GM12875 (cell line): ENCODE data around the gene NAV1.

Source experiments
- H3K4me3 ChIP-seq: one replicate; pipeline ENCODE4 v1.5.1; 2011; ENCODE audit warnings: low read depth, low read length, control low read depth
- CTCF ChIP-seq: IDR thresholded peaks from 2 replicates; pipeline ENCODE4 v1.5.1; 2011; ENCODE audit warnings: low read depth, mild to moderate bottlenecking, control low read depth, inconsistent platforms, low read length, moderate library complexity, borderline replicate concordance; ENCODE audit not compliant: insufficient read depth

The NAV1 gene

GRCh38 chr1:201504179-201504631, 34.7 kb upstream of the NAV1 start:
- no peak for TF ChIP-seq CTCF

GRCh38 chr1:201504799-201505502, 34.0 kb upstream of the NAV1 start:
- no peak for TF ChIP-seq CTCF

More at GRCh38 chr1:201504179-201504631, 34.7 kb upstream of the NAV1 start:
- H3K4me3 ChIP-seq = no peak overlapping the region

GRCh38 chr1:201505503-201505890, 33.4 kb upstream of the NAV1 start:
- no peak overlapping the region for H3K4me3 ChIP-seq
- no peak for TF ChIP-seq CTCF

More at GRCh38 chr1:201504799-201505502, 34.0 kb upstream of the NAV1 start:
- no peak overlapping the region for H3K4me3 ChIP-seq

- no peak for TF ChIP-seq CTCF
- H3K4me3 ChIP-seq = peak overlapping the region; percentile 67
Measured at GRCh38 chr1:201506092-201506491, 32.8 kb upstream of the NAV1 start.

- peak within 1 kb of the TSS; percentile 67 for H3K4me3 ChIP-seq
- no peak for TF ChIP-seq CTCF
Measured at GRCh38 chr1:201506557-201507359, 32.2 kb upstream of the NAV1 start, which contains the start of gene CSRP1. CSRP1 (minus strand) TSS chr1:201507123; CDS start chr1:201496303, 10,820 bp downstream.

- no peak for TF ChIP-seq CTCF
- peak overlapping the region; percentile 67 for H3K4me3 ChIP-seq
Measured at GRCh38 chr1:201507360-201507675, 31.6 kb upstream of the NAV1 start.
